ENCODE data around the gene SEPTIN1. TPM values are rescaled to one million over a fixed set of nuclear protein-coding genes. Genes with fewer than 3 reads are reported as not detected.
A peak's percentile ranks its signal among the peaks of the same experiment; 100 is the strongest.

SEPTIN1 gene
- total and polyA plus RNA-seq, 2 of the 13 experiments (the other 11 are each of a cell fraction or from before 2014, with no cell fraction given): 0.18 to 0.67 TPM

DNA sequence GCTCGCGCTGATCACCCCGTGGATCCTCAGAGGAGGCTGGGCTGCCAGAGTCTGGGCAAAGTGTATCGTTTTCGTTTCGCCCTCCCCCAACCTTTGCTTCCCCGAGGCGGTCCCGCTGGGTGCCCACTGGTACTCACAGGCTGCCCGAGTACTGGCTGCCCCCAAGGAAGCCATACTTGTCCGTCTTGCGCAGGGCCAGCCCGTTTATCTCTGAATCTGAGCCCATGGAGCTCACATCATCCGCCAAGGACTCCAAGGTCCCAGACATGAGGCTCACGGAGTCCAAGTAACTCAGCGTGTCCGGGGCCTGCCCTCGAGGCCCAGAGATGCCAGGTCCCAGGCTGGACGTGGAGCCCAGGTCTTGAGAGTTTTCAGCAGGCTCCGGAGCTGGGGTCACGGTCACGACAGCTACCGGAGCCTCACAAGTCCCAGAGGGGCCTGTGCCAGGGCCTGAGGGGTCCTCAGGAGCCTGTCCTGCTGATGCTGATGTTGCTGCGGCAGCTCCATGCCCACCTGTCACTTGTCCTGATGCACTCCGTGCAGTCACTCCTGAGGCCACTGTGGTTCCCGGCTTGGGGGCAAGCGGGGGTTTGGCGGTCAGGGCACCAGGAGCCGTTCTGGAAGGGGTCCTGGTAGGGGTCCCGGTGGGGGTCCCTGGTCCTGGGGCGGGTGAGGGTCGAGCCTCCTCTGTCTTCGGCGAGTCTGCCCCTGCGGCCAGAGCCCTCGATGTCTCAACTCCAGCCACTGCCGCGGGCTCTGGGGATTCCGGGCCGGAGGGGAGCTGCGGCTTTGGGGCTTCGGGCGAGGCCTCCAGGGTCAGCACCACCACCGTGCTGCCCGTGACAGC, 13.0 kb downstream of the SEPTIN1 start (continued):
- TF ChIP-seq, protein P1, sequence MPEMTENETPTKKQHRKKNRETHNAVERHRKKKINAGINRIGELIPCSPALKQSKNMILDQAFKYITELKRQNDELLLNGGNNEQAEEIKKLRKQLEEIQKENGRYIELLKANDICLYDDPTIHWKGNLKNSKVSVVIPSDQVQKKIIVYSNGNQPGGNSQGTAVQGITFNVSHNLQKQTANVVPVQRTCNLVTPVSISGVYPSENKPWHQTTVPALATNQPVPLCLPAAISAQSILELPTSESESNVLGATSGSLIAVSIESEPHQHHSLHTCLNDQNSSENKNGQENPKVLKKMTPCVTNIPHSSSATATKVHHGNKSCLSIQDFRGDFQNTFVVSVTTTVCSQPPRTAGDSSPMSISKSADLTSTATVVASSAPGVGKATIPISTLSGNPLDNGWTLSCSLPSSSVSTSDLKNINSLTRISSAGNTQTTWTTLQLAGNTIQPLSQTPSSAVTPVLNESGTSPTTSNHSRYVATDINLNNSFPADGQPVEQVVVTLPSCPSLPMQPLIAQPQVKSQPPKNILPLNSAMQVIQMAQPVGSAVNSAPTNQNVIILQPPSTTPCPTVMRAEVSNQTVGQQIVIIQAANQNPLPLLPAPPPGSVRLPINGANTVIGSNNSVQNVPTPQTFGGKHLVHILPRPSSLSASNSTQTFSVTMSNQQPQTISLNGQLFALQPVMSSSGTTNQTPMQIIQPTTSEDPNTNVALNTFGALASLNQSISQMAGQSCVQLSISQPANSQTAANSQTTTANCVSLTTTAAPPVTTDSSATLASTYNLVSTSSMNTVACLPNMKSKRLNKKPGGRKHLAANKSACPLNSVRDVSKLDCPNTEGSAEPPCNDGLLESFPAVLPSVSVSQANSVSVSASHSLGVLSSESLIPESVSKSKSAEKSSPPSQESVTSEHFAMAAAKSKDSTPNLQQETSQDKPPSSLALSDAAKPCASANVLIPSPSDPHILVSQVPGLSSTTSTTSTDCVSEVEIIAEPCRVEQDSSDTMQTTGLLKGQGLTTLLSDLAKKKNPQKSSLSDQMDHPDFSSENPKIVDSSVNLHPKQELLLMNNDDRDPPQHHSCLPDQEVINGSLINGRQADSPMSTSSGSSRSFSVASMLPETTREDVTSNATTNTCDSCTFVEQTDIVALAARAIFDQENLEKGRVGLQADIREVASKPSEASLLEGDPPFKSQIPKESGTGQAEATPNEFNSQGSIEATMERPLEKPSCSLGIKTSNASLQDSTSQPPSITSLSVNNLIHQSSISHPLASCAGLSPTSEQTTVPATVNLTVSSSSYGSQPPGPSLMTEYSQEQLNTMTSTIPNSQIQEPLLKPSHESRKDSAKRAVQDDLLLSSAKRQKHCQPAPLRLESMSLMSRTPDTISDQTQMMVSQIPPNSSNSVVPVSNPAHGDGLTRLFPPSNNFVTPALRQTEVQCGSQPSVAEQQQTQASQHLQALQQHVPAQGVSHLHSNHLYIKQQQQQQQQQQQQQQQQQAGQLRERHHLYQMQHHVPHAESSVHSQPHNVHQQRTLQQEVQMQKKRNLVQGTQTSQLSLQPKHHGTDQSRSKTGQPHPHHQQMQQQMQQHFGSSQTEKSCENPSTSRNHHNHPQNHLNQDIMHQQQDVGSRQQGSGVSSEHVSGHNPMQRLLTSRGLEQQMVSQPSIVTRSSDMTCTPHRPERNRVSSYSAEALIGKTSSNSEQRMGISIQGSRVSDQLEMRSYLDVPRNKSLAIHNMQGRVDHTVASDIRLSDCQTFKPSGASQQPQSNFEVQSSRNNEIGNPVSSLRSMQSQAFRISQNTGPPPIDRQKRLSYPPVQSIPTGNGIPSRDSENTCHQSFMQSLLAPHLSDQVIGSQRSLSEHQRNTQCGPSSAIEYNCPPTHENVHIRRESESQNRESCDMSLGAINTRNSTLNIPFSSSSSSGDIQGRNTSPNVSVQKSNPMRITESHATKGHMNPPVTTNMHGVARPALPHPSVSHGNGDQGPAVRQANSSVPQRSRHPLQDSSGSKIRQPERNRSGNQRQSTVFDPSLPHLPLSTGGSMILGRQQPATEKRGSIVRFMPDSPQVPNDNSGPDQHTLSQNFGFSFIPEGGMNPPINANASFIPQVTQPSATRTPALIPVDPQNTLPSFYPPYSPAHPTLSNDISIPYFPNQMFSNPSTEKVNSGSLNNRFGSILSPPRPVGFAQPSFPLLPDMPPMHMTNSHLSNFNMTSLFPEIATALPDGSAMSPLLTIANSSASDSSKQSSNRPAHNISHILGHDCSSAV (CRISPR knock-in tag; IDR thresholded peaks at IDR 0.05; ENCODE audit: borderline replicate concordance): no peak
- TF ChIP-seq ZSCAN29 (CRISPR knock-in tag; conservative IDR thresholded peaks at IDR 0.05) (0 out of 2 replicates have a peak, but pooled peaks have one; percentile 28), NFIB (CRISPR knock-in tag; IDR thresholded peaks at IDR 0.05; ENCODE audit: borderline replicate concordance) (no peak), ZNF235 (CRISPR knock-in tag; IDR thresholded peaks at IDR 0.05; ENCODE audit: borderline replicate concordance) (peak; percentile 63; the same call in 1 of the 2 replicates), EHMT2 (IDR thresholded peaks at IDR 0.05; ENCODE audit: borderline replicate concordance, low read depth, low read length) (no peak), ESRRA (CRISPR knock-in tag; IDR thresholded peaks at IDR 0.05; ENCODE audit: low read depth) (no peak), ZNF564 (CRISPR knock-in tag; IDR thresholded peaks at IDR 0.05) (no peak), NR2C2 (CRISPR knock-in tag; IDR thresholded peaks at IDR 0.05; ENCODE audit: borderline replicate concordance) (0 out of 2 replicates have a peak, but pooled peaks have one; percentile 16), TSC22D2 (CRISPR knock-in tag; IDR thresholded peaks at IDR 0.05; ENCODE audit: borderline replicate concordance) (no peak), ZFP36L2 (CRISPR knock-in tag; IDR thresholded peaks at IDR 0.05) (no peak)
- TF ChIP-seq, protein P2, sequence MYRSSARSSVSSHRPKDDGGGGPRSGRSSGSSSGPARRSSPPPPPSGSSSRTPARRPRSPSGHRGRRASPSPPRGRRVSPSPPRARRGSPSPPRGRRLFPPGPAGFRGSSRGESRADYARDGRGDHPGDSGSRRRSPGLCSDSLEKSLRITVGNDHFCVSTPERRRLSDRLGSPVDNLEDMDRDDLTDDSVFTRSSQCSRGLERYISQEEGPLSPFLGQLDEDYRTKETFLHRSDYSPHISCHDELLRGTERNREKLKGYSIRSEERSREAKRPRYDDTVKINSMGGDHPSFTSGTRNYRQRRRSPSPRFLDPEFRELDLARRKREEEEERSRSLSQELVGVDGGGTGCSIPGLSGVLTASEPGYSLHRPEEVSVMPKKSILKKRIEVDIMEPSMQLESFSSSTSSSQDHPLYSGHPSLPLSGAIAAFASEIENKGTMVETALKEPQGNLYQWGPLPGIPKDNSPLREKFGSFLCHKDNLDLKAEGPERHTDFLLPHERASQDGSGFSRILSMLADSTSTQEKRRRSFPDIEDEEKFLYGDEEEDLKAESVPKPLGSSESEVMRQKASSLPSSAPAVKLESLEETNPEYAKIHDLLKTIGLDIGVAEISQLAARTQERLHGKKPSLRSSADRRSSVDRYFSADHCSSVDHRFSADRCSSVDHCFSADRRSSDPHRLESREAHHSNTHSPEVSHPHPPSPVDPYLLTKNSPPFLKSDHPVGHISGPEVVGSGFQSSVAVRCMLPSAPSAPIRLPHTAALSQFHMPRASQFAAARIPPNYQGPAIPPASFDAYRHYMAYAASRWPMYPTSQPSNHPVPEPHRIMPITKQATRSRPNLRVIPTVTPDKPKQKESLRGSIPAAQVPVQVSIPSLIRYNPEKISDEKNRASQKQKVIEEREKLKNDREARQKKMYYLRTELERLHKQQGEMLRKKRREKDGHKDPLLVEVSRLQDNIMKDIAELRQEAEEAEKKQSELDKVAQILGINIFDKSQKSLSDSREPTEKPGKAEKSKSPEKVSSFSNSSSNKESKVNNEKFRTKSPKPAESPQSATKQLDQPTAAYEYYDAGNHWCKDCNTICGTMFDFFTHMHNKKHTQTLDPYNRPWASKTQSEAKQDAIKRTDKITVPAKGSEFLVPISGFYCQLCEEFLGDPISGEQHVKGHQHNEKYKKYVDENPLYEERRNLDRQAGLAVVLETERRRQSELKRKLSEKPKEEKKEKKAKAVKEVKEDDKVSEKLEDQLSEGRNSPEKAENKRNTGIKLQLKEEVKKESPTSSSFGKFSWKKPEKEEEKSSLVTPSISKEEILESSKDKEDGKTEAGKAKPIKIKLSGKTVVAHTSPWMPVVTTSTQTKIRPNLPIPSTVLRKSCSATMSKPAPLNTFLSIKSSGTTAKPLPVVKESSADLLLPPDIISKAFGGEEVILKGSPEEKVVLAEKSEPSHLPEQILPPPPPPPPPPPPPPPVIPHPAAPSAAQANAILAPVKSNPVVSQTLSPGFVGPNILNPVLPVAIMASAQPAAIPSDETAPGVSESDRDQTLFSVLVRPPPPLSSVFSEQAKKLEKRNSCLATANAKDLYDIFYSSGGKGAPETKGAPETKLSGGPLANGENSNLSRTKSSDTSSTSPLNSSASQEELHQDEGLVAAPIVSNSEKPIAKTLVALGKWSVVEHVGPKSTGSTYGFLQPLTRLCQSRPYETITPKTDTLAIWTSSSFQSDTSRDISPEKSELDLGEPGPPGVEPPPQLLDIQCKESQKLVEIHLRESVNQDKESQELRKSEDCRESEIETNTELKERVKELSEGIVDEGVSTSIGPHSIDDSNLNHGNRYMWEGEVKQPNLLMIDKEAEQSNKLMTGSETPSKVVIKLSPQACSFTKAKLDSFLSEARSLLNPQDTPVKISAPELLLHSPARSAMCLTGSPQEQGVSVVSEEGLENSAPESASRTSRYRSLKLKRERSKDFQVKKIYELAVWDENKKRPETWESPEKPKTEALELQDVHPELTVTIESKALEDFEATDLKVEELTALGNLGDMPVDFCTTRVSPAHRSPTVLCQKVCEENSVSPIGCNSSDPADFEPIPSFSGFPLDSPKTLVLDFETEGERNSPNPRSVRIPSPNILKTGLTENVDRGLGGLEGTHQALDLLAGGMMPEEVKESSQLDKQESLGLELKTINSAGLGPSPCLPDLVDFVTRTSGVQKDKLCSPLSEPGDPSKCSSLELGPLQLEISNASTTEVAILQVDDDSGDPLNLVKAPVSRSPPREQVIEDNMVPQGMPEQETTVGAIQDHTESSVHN (CRISPR knock-in tag; IDR thresholded peaks at IDR 0.05): no peak; the same call in 1 of the 2 replicates
